ENCODE results near the gene TP73.

The TP73 gene

DNA sequence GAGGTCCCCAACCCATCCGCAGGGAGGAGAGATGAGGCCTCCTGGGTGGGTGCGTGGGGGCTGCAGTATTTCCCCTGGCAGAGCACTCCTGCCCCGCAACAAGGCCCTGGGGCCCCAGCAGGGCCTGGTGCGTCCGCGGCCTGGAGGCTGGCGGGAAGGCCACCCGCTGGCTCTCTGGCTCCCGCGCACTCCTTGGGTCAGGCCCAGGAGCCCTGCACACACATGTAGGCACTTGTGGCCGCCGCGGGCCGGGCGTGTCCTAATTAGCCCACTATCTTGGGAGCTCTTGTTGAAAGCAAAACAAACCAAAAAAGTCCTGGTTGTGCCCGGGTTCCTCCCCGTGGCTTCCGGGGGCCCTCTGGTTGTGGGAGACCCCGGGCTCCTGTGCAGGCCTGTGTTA, 50.2 kb downstream of the TP73 start:
- TF ChIP-seq TARDBP (IDR thresholded peaks at IDR 0.05) (no peak), CTBP1 (IDR thresholded peaks at IDR 0.05; ENCODE audit: borderline replicate concordance) (no peak), ZNF384 (IDR thresholded peaks at IDR 0.05) (no peak), NFRKB (IDR thresholded peaks at IDR 0.05) (no peak), L3MBTL2 (conservative IDR thresholded peaks at IDR 0.05) (no peak), SP1 (IDR thresholded peaks at IDR 0.05) (no peak), ELF4 (IDR thresholded peaks at IDR 0.05) (no peak), FOXA1 (IDR thresholded peaks at IDR 0.05) (no peak), HDGF (IDR thresholded peaks at IDR 0.05; ENCODE audit: borderline replicate concordance) (no peak), FOXM1 (IDR thresholded peaks at IDR 0.05; ENCODE audit: borderline replicate concordance) (no peak)
- peak; percentile 39 for DNase-seq (ENCODE audit: extremely low spot score)
- ChIA-PET POLR2A (interaction anchor here (0.9 to 1.0 kb wide), 2 partner anchors 8 to 51 kb away, joined by 3 read pairs; no protein-coding TSS in a partner anchor), CTCF (interaction anchor here (0.6 to 1.5 kb wide), 3 partner anchors 12 to 22 kb away, joined by 3 to 4 read pairs (median 3); no protein-coding TSS in a partner anchor)

DNA sequence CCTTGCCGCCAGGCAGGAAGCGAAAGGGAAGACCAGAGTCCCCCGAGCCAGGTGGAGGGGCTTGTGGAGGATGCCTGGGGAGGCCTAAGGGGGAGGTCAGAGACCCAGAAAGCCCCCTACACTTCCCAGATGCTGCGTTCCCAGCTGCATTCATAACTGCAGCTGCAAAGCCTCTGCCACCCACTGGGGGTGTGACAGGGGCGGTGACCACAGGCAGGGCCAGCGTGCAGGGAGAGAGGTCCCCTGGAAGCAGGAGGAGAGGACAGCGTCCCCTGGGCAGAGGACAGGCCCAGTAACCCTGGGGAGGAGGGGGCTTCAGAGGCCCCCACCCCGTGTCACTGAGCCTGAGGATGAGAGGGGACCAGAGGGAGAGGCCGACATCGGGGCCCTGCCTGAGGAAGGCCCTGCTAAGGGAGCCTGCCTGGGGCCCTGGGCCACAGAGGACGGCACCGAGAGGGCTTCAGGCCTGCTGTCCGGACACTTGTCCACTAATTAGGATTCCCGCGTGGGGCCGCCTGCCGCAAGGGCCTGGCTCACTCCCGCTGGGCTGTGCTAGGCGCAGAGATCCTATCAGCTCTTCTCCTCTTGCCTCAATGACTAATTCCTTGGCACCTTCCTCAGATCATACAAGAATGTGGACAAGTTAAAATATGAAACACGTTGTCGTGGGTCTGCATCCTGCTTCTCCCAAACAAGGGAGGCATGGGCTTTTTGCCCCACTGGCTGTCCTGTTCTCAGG, 50.8 kb downstream of the TP73 start:
- no peak for TF ChIP-seq L3MBTL2 (conservative IDR thresholded peaks at IDR 0.05)
- TF ChIP-seq LEF1 (IDR thresholded peaks at IDR 0.05; ENCODE audit: borderline replicate concordance) = no peak
- no peak for TF ChIP-seq ZNF384 (IDR thresholded peaks at IDR 0.05)
- TF ChIP-seq BHLHE40 (IDR thresholded peaks at IDR 0.05; ENCODE audit: borderline replicate concordance) = no peak
- ChIA-PET POLR2A (interaction anchor here (0.9 to 1.0 kb wide), 2 partner anchors 8 to 52 kb away, joined by 3 read pairs; no protein-coding TSS in a partner anchor), CTCF (interaction anchor here (0.6 to 1.5 kb wide), 3 partner anchors 12 to 21 kb away, joined by 3 to 4 read pairs (median 3); no protein-coding TSS in a partner anchor)
- DNase-seq (ENCODE audit: extremely low spot score) = no peak

GRCh38 chr1:3703786-3704371, 51.6 kb downstream of the TP73 start:
- TF ChIP-seq ARNT (IDR thresholded peaks at IDR 0.05) (no peak), SP1 (IDR thresholded peaks at IDR 0.05) (no peak), HDGF (IDR thresholded peaks at IDR 0.05; ENCODE audit: borderline replicate concordance) (no peak), FOXA1 (IDR thresholded peaks at IDR 0.05) (no peak), ELF4 (IDR thresholded peaks at IDR 0.05) (no peak), SUZ12 (IDR thresholded peaks at IDR 0.05) (no peak)
- TF ChIP-seq, protein P1, sequence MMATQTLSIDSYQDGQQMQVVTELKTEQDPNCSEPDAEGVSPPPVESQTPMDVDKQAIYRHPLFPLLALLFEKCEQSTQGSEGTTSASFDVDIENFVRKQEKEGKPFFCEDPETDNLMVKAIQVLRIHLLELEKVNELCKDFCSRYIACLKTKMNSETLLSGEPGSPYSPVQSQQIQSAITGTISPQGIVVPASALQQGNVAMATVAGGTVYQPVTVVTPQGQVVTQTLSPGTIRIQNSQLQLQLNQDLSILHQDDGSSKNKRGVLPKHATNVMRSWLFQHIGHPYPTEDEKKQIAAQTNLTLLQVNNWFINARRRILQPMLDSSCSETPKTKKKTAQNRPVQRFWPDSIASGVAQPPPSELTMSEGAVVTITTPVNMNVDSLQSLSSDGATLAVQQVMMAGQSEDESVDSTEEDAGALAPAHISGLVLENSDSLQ (IDR thresholded peaks at IDR 0.05) = no peak
- no peak for DNase-seq (ENCODE audit: extremely low spot score)
- CTCF ChIA-PET = no interaction called here
- POLR2A ChIA-PET = no interaction called here

DNA sequence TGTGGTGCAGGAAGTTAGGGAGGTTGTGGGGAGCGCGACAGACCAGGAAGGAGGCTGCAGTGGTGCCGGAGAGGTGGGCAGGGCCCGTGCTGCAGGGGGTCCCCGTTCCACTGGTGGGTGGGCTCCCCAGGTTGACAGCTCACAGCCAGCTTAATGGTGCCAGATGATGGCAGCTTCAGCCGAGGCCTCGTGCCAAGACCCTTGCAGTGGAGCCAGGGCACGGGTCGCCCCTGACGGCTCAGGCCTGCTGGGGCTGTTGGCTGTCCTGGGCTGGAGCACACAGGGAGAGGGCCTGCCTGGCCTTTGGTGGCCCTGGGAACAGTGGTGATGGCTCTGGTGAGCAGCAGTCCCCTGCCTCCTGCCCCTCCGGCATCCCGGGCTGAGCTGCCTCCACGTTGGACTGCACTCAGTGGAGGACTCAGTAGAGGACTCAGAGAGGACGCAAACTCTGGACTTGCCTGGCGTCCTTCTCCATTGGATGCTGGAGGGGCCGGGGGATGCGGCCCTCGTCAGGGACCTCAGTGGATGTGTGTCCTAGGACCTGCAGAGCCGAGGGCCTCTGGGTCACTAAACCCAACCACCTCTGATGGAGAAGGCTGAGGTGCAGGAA, 53.1 kb downstream of the TP73 start:
- POLR2A ChIA-PET = no interaction called here

GRCh38 chr1:3706651-3707297, 54.5 kb downstream of the TP73 start:
- ChIA-PET CTCF (no interaction called here), POLR2A (interaction anchor here (1.1 kb wide), 1 partner anchor 54 kb away, joined by 3 read pairs; no protein-coding TSS in a partner anchor)
- TF ChIP-seq L3MBTL2 (conservative IDR thresholded peaks at IDR 0.05) (no peak), BHLHE40 (IDR thresholded peaks at IDR 0.05; ENCODE audit: borderline replicate concordance) (no peak), SP1 (IDR thresholded peaks at IDR 0.05) (no peak), CTBP1 (IDR thresholded peaks at IDR 0.05; ENCODE audit: borderline replicate concordance) (no peak), FOXK2 (IDR thresholded peaks at IDR 0.05) (no peak), NFRKB (IDR thresholded peaks at IDR 0.05) (no peak), TARDBP (IDR thresholded peaks at IDR 0.05) (no peak), HDGF (IDR thresholded peaks at IDR 0.05; ENCODE audit: borderline replicate concordance) (no peak), FOXM1 (IDR thresholded peaks at IDR 0.05; ENCODE audit: borderline replicate concordance) (no peak)
- TF ChIP-seq, protein P1 (IDR thresholded peaks at IDR 0.05) = no peak
- no peak for DNase-seq (ENCODE audit: extremely low spot score)

More for the DNA sequence above, 53.1 kb downstream of the TP73 start:
- TF ChIP-seq NFRKB (IDR thresholded peaks at IDR 0.05) (no peak), L3MBTL2 (conservative IDR thresholded peaks at IDR 0.05) (no peak), SP1 (IDR thresholded peaks at IDR 0.05) (no peak), BHLHE40 (IDR thresholded peaks at IDR 0.05; ENCODE audit: borderline replicate concordance) (no peak), FOXA1 (IDR thresholded peaks at IDR 0.05) (no peak), FOXK2 (IDR thresholded peaks at IDR 0.05) (no peak), FOXM1 (IDR thresholded peaks at IDR 0.05; ENCODE audit: borderline replicate concordance) (no peak), ARNT (IDR thresholded peaks at IDR 0.05) (no peak), TARDBP (IDR thresholded peaks at IDR 0.05) (no peak), ELF4 (IDR thresholded peaks at IDR 0.05) (no peak), LEF1 (IDR thresholded peaks at IDR 0.05; ENCODE audit: borderline replicate concordance) (no peak), ZNF384 (IDR thresholded peaks at IDR 0.05) (no peak), CTBP1 (IDR thresholded peaks at IDR 0.05; ENCODE audit: borderline replicate concordance) (no peak), SUZ12 (IDR thresholded peaks at IDR 0.05) (no peak), HDGF (IDR thresholded peaks at IDR 0.05; ENCODE audit: borderline replicate concordance) (no peak)
- TF ChIP-seq, protein P1 (IDR thresholded peaks at IDR 0.05) = no peak
- CTCF ChIA-PET = no interaction called here
- DNase-seq (ENCODE audit: extremely low spot score) = no peak

All from HEK293T (cell line).